GM12878 (cell line): Measurements from ENCODE around the gene SEC14L1. TPM values are rescaled to one million over a fixed set of nuclear protein-coding genes. Genes with fewer than 3 reads are reported as not detected.

Experiments used
- ATAC-seq: fragments of 200-7000 bp; cut with Tn5 transposase; 3 replicates; pipeline ENCODE4 v1.9.1; 2020; ENCODE audit warnings: mild to moderate bottlenecking, moderate library complexity
- BruUV-seq: library from RNA; stranded (reverse); fragments of 400-500 nt; replicated peaks from 2 replicates; lab custom pipeline; 2021; lab: Mats Ljungman, UMichigan
- CTCF ChIA-PET: fragments of 300-600 bp; sonication (Branson Sonifier 250); formaldehyde crosslinking; extraction: SDS; loops from one replicate; lab custom pipeline; 2021; ENCODE audit warnings: inconsistent platforms; lab: Yijun Ruan, JAX
- POLR2A ChIA-PET: fragments of 350-600 bp; formaldehyde crosslinking; extraction: SDS; loops from one replicate; lab custom pipeline; 2021; ENCODE audit warnings: inconsistent platforms; lab: Charles Lee
- RAD21 ChIA-PET: fragments of 300-600 bp; sonication (Branson Sonifier 250); formaldehyde crosslinking; loops from one replicate; lab custom pipeline; 2023; ENCODE audit warnings: antibody characterized with exemption; ENCODE audit not compliant: unreplicated experiment; lab: Charles Lee
- SMC1A ChIA-PET: fragments of 300-600 bp; sonication (Branson Sonifier 250); formaldehyde crosslinking; loops from one replicate; lab custom pipeline; 2023; ENCODE audit not compliant: unreplicated experiment, uncharacterized antibody; lab: Charles Lee
- DNase-seq: peaks from one replicate; pipeline ENCODE4 v3.0.0-alpha.2; 2011; ENCODE audit warnings: low read depth, low spot score
- FAIRE-seq: peaks from 3 replicates; lab custom pipeline; 2011; peaks lifted over from hg19 to GRCh38; lab: Jason Lieb, UNC
- H2AFZ ChIP-seq: 2 replicates; pipeline ENCODE4 v1.6.0; 2011; ENCODE audit warnings: low read depth, low read length, control low read depth; ENCODE audit not compliant: control insufficient read depth
- H3K27ac ChIP-seq: 2 replicates; pipeline ENCODE4 v1.5.1; 2011; ENCODE audit warnings: control low read depth; ENCODE audit not compliant: control insufficient read depth, insufficient read depth
- H3K27me3 ChIP-seq, 2 experiments: replicated peaks in 1 of 2; 2 replicates each; pipeline versions ENCODE4 v1.6.0 to v1.6.1; 2011; ENCODE audit warnings: low read length in 1 of 2; ENCODE audit not compliant: control insufficient read depth in 2 of 2, insufficient read depth in 2 of 2
- H3K36me3 ChIP-seq, 2 experiments: 2 replicates each; pipeline ENCODE4 v1.5.1; 2011; ENCODE audit warnings: low read length in 1 of 2; ENCODE audit not compliant: control insufficient read depth in 2 of 2, insufficient read depth in 2 of 2
- H3K4me1 ChIP-seq: 2 replicates; pipeline ENCODE4 v1.6.1; 2011; ENCODE audit warnings: mild to moderate bottlenecking, low read length, moderate library complexity, mixed read lengths; ENCODE audit not compliant: control insufficient read depth, insufficient read depth
- H3K4me2 ChIP-seq: 2 replicates; pipeline ENCODE4 v1.6.0; 2011; ENCODE audit warnings: control low read depth; ENCODE audit not compliant: control insufficient read depth, insufficient read depth
- H3K4me3 ChIP-seq: fragments of 200-600 bp; sonication (generic); 2 replicates; pipeline ENCODE4 v1.5.1; 2016
- H3K79me2 ChIP-seq: 2 replicates; pipeline ENCODE4 v1.6.0; 2011; ENCODE audit warnings: low read length; ENCODE audit not compliant: control insufficient read depth, insufficient read depth
- H3K9ac ChIP-seq: 2 replicates; pipeline ENCODE4 v1.8.0; 2011; ENCODE audit warnings: low read length, control low read depth, mixed read lengths; ENCODE audit not compliant: control insufficient read depth, insufficient read depth
- H3K9me3 ChIP-seq: replicated peaks from 3 replicates; pipeline ENCODE4 v1.5.1; 2011; ENCODE audit warnings: mild to moderate bottlenecking, low read length; ENCODE audit not compliant: control insufficient read depth, insufficient read depth
- H4K20me1 ChIP-seq: 2 replicates; pipeline ENCODE4 v1.6.0; 2011; ENCODE audit not compliant: control insufficient read depth, insufficient read depth
- CHD2 ChIP-seq: IDR thresholded peaks from 2 replicates; pipeline ENCODE4 v1.6.1; 2011; ENCODE audit warnings: low read depth, low read length, improper control_type of control experiment, borderline replicate concordance
- ETV6 ChIP-seq, 2 experiments: fragments of 450-650 bp in 1 of 2; IDR thresholded peaks in 1 of 2; conservative IDR thresholded peaks in 1 of 2; 2 replicates each; pipeline ENCODE4 v1.6.1; 2014; ENCODE audit warnings: antibody characterized with exemption in 1 of 2, borderline replicate concordance in 1 of 2, low read depth in 1 of 2, mild to moderate bottlenecking in 1 of 2, moderate library complexity in 1 of 2
- HDAC2 ChIP-seq: fragments of 200-600 bp; sonication (generic); IDR thresholded peaks from 2 replicates; pipeline ENCODE4 v1.6.1; 2017
- HDGF ChIP-seq: fragments of 450-650 bp; IDR thresholded peaks from 2 replicates; pipeline ENCODE4 v1.6.1; 2016; ENCODE audit warnings: antibody characterized with exemption
- JUNB ChIP-seq: IDR thresholded peaks from 2 replicates; pipeline ENCODE4 v1.6.1; 2016; ENCODE audit warnings: antibody characterized with exemption, mild to moderate bottlenecking
- KLF5 ChIP-seq: fragments of 450-650 bp; IDR thresholded peaks from 2 replicates; pipeline ENCODE4 v1.6.1; 2014; ENCODE audit warnings: mild to moderate bottlenecking; ENCODE audit not compliant: partially characterized antibody
- MEF2A ChIP-seq: IDR thresholded peaks from 2 replicates; pipeline ENCODE4 v1.6.1; 2011; ENCODE audit warnings: low read depth, mild to moderate bottlenecking, low read length, moderate library complexity; ENCODE audit not compliant: insufficient read depth
- MEF2B ChIP-seq: fragments of 450-650 bp; IDR thresholded peaks from 2 replicates; pipeline ENCODE4 v1.6.1; 2018; ENCODE audit warnings: mild to moderate bottlenecking, moderate library complexity; ENCODE audit not compliant: partially characterized antibody, poor library complexity, severe bottlenecking
- NR2C1 ChIP-seq: fragments of 450-650 bp; IDR thresholded peaks from 2 replicates; pipeline ENCODE4 v1.6.1; 2017; ENCODE audit warnings: antibody characterized with exemption, mild to moderate bottlenecking, moderate library complexity
- NR2F1 ChIP-seq: fragments of 450-650 bp; conservative IDR thresholded peaks from 2 replicates; pipeline ENCODE4 v1.6.1; 2017; ENCODE audit warnings: mild to moderate bottlenecking
- POU2F2 ChIP-seq: IDR thresholded peaks from 3 replicates; pipeline ENCODE4 v1.6.1; 2011; ENCODE audit warnings: low read depth, mild to moderate bottlenecking, low read length, borderline replicate concordance
- SREBF2 ChIP-seq: IDR thresholded peaks from 2 replicates; pipeline ENCODE4 v1.6.1; 2012; ENCODE audit warnings: mild to moderate bottlenecking, low read length
- SRF ChIP-seq, 2 experiments: IDR thresholded peaks; 2 replicates each; pipeline ENCODE4 v1.6.1; 2011; ENCODE audit warnings: low read depth in 2 of 2, low read length in 2 of 2, mild to moderate bottlenecking in 1 of 2, moderate library complexity in 1 of 2
- TAF1 ChIP-seq: IDR thresholded peaks from 2 replicates; pipeline ENCODE4 v1.6.1; 2011; ENCODE audit warnings: mild to moderate bottlenecking, low read depth, low read length, borderline replicate concordance
- USF2 ChIP-seq: IDR thresholded peaks from 2 replicates; pipeline ENCODE4 v1.6.1; 2011; ENCODE audit warnings: low read depth, low read length, improper control_type of control experiment, borderline replicate concordance
- ZBTB40 ChIP-seq: fragments of 450-650 bp; IDR thresholded peaks from 2 replicates; pipeline ENCODE4 v1.6.1; 2016; ENCODE audit warnings: mild to moderate bottlenecking, moderate library complexity, borderline replicate concordance
- WGBS: methylation state at CpG from one replicate; pipeline ENCODE4 v1.1.6; 2016; ENCODE audit warnings: low lambda C conversion rate; ENCODE audit not compliant: insufficient replicate concordance, insufficient coverage; ENCODE audit errors: missing lambda C conversion rate; 5-methylcytosine and 5-hydroxymethylcytosine counted together
- in situ Hi-C: fragments of 300-500 bp; cut with MboI; formaldehyde crosslinking; loops from 9 replicates; pipeline ENCODE4 v1.14.3; 2018; ENCODE audit warnings: mixed read lengths
- intact Hi-C: fragments of 100-400 bp; cut with micrococcal nuclease; formaldehyde crosslinking; loops from one replicate; pipeline ENCODE4 v1.14.2; 2022; ENCODE audit not compliant: unreplicated experiment
- polyA plus RNA-seq, 11 experiments: library from polyadenylated mRNA; depleted of rRNA in 4 of 11; unstranded in 6 of 11; stranded (reverse) in 5 of 11; fragments of >200 nt; fragmentation: Nextera tagmentation in 4 of 11; fragmentation: Illumina TruSeq in 1 of 11; extraction: Ambion mirVana in 4 of 11; extraction: Trizol in 1 of 11; gene quantifications; 1 replicate in 1 of 11; 2 replicates in 10 of 11; pipeline versions ENCODE4 v1.2.1 to v1.2.3, GENCODE V29; 2011 to 2016; ENCODE audit warnings: inconsistent platforms in 2 of 11, missing spikeins in 2 of 11, low read depth in 1 of 11
- total RNA-seq, 4 experiments: library from RNA; depleted of rRNA in 3 of 4; stranded (reverse); fragments of >200 nt in 3 of 4; fragmentation: Illumina TruSeq in 1 of 4; extraction: Trizol in 1 of 4; gene quantifications; 2 replicates each; pipeline versions ENCODE4 v1.2.1 to v1.2.3, GENCODE V29; 2013 to 2021
- TF ChIP-seq, protein P1 (sequence below): IDR thresholded peaks from 2 replicates; pipeline ENCODE4 v1.6.1; 2012; ENCODE audit warnings: mild to moderate bottlenecking, low read depth, low read length

Gene SEC14L1
- total and polyA plus RNA-seq, 10 of the 15 experiments (the other 5 are each of a cell fraction or from before 2014, with no cell fraction given), result 6.3 to 66.1 (median 33.5) TPM

DNA sequence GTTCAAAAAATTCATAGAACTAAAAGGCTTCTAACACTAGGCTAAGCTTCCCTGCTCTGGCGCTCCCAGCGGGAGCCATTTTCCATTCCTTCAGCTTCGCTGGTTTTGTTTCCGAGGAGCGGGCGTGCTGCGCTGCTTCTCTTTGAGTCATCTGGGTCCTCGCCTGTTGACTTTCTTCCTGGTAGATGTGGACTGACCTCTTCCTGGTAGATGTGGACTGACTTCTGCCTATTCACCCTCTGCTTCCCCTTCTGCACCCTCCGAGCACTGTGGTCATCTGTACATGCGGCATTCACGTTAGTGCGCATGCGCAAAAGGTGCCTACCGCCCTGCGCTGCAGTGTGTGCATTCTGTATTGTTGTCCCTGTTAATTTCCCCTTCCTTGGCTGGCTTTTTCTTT is 40.8 kb upstream of the SEC14L1 start:
- no peak for FAIRE-seq
- TF ChIP-seq TAF1 (no peak), NR2F1 (no peak), NR2C1 (no peak), JUNB (no peak), KLF5 (no peak), CHD2 (no peak), SREBF2 (no peak), MEF2B (no peak), POU2F2 (no peak), MEF2A (no peak), SRF (IDR thresholded peaks at IDR 0.05; ENCODE audit: low read depth in 2 of 2, low read length in 2 of 2) (no peak), ZBTB40 (no peak), ETV6 (conservative IDR thresholded peaks at IDR 0.05 in 1 of 2, IDR thresholded peaks at IDR 0.05 in 1 of 2; ENCODE audit: borderline replicate concordance in 1 of 2, low read depth in 1 of 2) (no peak), USF2 (no peak), HDAC2 (no peak), HDGF (no peak)
- TF ChIP-seq, protein P1, sequence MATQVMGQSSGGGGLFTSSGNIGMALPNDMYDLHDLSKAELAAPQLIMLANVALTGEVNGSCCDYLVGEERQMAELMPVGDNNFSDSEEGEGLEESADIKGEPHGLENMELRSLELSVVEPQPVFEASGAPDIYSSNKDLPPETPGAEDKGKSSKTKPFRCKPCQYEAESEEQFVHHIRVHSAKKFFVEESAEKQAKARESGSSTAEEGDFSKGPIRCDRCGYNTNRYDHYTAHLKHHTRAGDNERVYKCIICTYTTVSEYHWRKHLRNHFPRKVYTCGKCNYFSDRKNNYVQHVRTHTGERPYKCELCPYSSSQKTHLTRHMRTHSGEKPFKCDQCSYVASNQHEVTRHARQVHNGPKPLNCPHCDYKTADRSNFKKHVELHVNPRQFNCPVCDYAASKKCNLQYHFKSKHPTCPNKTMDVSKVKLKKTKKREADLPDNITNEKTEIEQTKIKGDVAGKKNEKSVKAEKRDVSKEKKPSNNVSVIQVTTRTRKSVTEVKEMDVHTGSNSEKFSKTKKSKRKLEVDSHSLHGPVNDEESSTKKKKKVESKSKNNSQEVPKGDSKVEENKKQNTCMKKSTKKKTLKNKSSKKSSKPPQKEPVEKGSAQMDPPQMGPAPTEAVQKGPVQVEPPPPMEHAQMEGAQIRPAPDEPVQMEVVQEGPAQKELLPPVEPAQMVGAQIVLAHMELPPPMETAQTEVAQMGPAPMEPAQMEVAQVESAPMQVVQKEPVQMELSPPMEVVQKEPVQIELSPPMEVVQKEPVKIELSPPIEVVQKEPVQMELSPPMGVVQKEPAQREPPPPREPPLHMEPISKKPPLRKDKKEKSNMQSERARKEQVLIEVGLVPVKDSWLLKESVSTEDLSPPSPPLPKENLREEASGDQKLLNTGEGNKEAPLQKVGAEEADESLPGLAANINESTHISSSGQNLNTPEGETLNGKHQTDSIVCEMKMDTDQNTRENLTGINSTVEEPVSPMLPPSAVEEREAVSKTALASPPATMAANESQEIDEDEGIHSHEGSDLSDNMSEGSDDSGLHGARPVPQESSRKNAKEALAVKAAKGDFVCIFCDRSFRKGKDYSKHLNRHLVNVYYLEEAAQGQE, result no peak

More for the DNA sequence above, 40.8 kb upstream of the SEC14L1 start:
- SMC1A ChIA-PET, result no interaction called here
- Histone ChIP-seq H3K4me3 (no peak overlapping the region), H3K9ac (no peak overlapping the region), H3K4me1 (peaks cover 12% of the 10 kb centered on the region), H3K9me3 (no peaks in the 10 kb centered on the region), H3K27me3 (no peaks in the 10 kb centered on the region), H2AFZ (no peak overlapping the region), H3K36me3 (peaks cover 7 to 9% of the 10 kb centered on the region in 2 experiments), H4K20me1 (no peaks in the 10 kb centered on the region), H3K79me2 (no peaks in the 10 kb centered on the region), H3K27ac (no peak overlapping the region), H3K4me2 (no peak overlapping the region)
- no TSS peak for BruUV-seq
- POLR2A ChIA-PET, result no interaction called here
- CTCF ChIA-PET, result interaction anchor here (1.4 kb wide), 1 partner anchor 46 kb away, joined by 4 read pairs; no protein-coding TSS in a partner anchor
- DNase-seq (no peak), ATAC-seq (no peak)
- RAD21 ChIA-PET, result no interaction called here
- intact Hi-C loops (loop anchor here (5.0 kb wide), 1 partner anchor 87 kb away; no protein-coding TSS in a partner anchor), in situ Hi-C loops (no loop called here)
- WGBS, result 98% methylated on average over 15 of the region's 15 CpGs
